ENCODE data around the gene UBE3A.

GRCh38 chr15:25465835-25466234 is 27.0 kb upstream of the UBE3A start:
- TF ChIP-seq CTCF (IDR thresholded peaks at IDR 0.05 in 2 of 3, conservative IDR thresholded peaks at IDR 0.05 in 1 of 3; ENCODE audit: borderline replicate concordance in 1 of 3, insufficient read depth in 1 of 3, low read depth in 2 of 3, low read length in 2 of 3): no peak
- TF ChIP-seq EZH2 (IDR thresholded peaks at IDR 0.05): no peak
- TF ChIP-seq ZNF274 (IDR thresholded peaks at IDR 0.05; ENCODE audit: low read depth, low read length): no peak
- no peak for TF ChIP-seq EZH2phosphoT487 (IDR thresholded peaks at IDR 0.05; ENCODE audit: borderline replicate concordance)
- no peak for TF ChIP-seq SRF (IDR thresholded peaks at IDR 0.05; ENCODE audit: low read depth)
- TF ChIP-seq SIN3A (IDR thresholded peaks at IDR 0.05; ENCODE audit: low read depth): no peak
- no peak for TF ChIP-seq JUND (IDR thresholded peaks at IDR 0.05)
- TF ChIP-seq CEBPB (IDR thresholded peaks at IDR 0.05; ENCODE audit: low read depth): no peak
- TF ChIP-seq MAX (IDR thresholded peaks at IDR 0.05): no peak
- no peak for TF ChIP-seq POLR2A (IDR thresholded peaks at IDR 0.05; ENCODE audit: borderline replicate concordance, extremely low read depth, insufficient read depth, insufficient read length)
- no peak for TF ChIP-seq REST (IDR thresholded peaks at IDR 0.05; ENCODE audit: low read depth)
- TF ChIP-seq POLR2AphosphoS5 (IDR thresholded peaks at IDR 0.05; ENCODE audit: low read depth, low read length): no peak
- TF ChIP-seq EGR1 (IDR thresholded peaks at IDR 0.05; ENCODE audit: low read depth): no peak
- TF ChIP-seq TCF7L2 (IDR thresholded peaks at IDR 0.05; ENCODE audit: borderline replicate concordance, extremely low read depth, insufficient read depth, insufficient read length): no peak
